Endothelial cell of umbilical vein (primary cell): ENCODE data around the gene NRM. TPM values are rescaled to one million over a fixed set of nuclear protein-coding genes. Genes with fewer than 3 reads are reported as not detected.

ENCODE experiments used
- BruUV-seq: library from RNA; stranded (reverse); fragments of 400-500 nt; replicated peaks from 2 replicates; lab custom pipeline; 2021; lab: Mats Ljungman, UMichigan
- CTCF ChIA-PET: fragments of 300-600, 350-600 bp; sonication (Branson Sonifier 250); formaldehyde crosslinking; loops from one replicate; lab custom pipeline; 2021; ENCODE audit warnings: antibody characterized with exemption, inconsistent platforms; lab: Charles Lee
- POLR2A ChIA-PET: fragments of 300-600, 350-600 bp; sonication (Branson Sonifier 250); formaldehyde crosslinking; loops from one replicate; lab custom pipeline; 2021; ENCODE audit warnings: antibody characterized with exemption, inconsistent platforms; lab: Charles Lee
- DNase-seq: peaks from one replicate; pipeline ENCODE4 v3.0.0-alpha.2; 2011; ENCODE audit warnings: low read depth, low spot score
- FAIRE-seq: peaks from 2 replicates; lab custom pipeline; 2011; peaks lifted over from hg19 to GRCh38; lab: Jason Lieb, UNC
- H2AFZ ChIP-seq: 2 replicates; pipeline ENCODE4 v1.6.0; 2012; ENCODE audit warnings: low read depth, low read length, control low read depth, inconsistent platforms
- H3K27ac ChIP-seq: 2 replicates; pipeline ENCODE4 v1.5.1; 2011; ENCODE audit warnings: low read depth, mild to moderate bottlenecking, control low read depth, low read length, moderate library complexity; ENCODE audit not compliant: insufficient read depth
- H3K27me3 ChIP-seq, 2 experiments: 2 replicates each; pipeline versions ENCODE4 v1.6.0 to v1.6.1; 2011; ENCODE audit warnings: low read length in 2 of 2, mixed read lengths in 1 of 2; ENCODE audit not compliant: control insufficient read depth in 2 of 2, insufficient read depth in 2 of 2
- H3K36me3 ChIP-seq, 2 experiments: 2 replicates in 1 of 2; 3 replicates in 1 of 2; pipeline ENCODE4 v1.5.1; 2011; ENCODE audit warnings: low read length in 2 of 2, mild to moderate bottlenecking in 1 of 2, moderate library complexity in 1 of 2; ENCODE audit not compliant: control insufficient read depth in 2 of 2, insufficient read depth in 2 of 2; ENCODE audit errors: extremely low read depth in 1 of 2
- H3K4me1 ChIP-seq: 3 replicates; pipeline ENCODE4 v1.5.1; 2011; ENCODE audit warnings: mild to moderate bottlenecking, low read length; ENCODE audit not compliant: control insufficient read depth, insufficient read depth; ENCODE audit errors: extremely low read depth
- H3K4me2 ChIP-seq: 2 replicates; pipeline ENCODE4 v1.6.1; 2011; ENCODE audit warnings: low read length, control low read depth, mixed read lengths; ENCODE audit not compliant: insufficient read depth
- H3K4me3 ChIP-seq, 3 experiments: fragments of 200-600 bp in 1 of 3; sonication (generic), shearing (Covaris generic) in 1 of 3; replicated peaks in 1 of 3; 2 replicates each; pipeline ENCODE4 v1.5.1; 2011 to 2016; ENCODE audit warnings: control low read depth in 3 of 3, low read length in 3 of 3, mild to moderate bottlenecking in 2 of 3, inconsistent platforms in 1 of 3, low read depth in 1 of 3, moderate library complexity in 1 of 3; ENCODE audit not compliant: insufficient read depth in 1 of 3
- H3K79me2 ChIP-seq: 2 replicates; pipeline ENCODE4 v1.6.0; 2012; ENCODE audit warnings: low read length, inconsistent platforms; ENCODE audit not compliant: control insufficient read depth, insufficient read depth
- H3K9ac ChIP-seq: replicated peaks from 2 replicates; pipeline ENCODE3; 2011; ENCODE audit warnings: low read length, control low read depth; ENCODE audit not compliant: insufficient read depth; ENCODE audit errors: extremely low read depth
- H3K9me1 ChIP-seq: replicated peaks from 3 replicates; pipeline ENCODE4 v1.6.0; 2011; ENCODE audit warnings: mild to moderate bottlenecking, low read length; ENCODE audit not compliant: control insufficient read depth, insufficient read depth; ENCODE audit errors: extremely low read depth
- H3K9me3 ChIP-seq: replicated peaks from 2 replicates; pipeline ENCODE4 v1.5.1; 2012; ENCODE audit warnings: low read length, inconsistent platforms; ENCODE audit not compliant: control insufficient read depth, insufficient read depth
- H4K20me1 ChIP-seq: replicated peaks from 2 replicates; pipeline ENCODE3; 2011; ENCODE audit warnings: mild to moderate bottlenecking, low read length; ENCODE audit not compliant: control insufficient read depth, insufficient read depth; ENCODE audit errors: extremely low read depth
- MAX ChIP-seq: IDR thresholded peaks from 2 replicates; pipeline ENCODE4 v1.6.1; 2011; ENCODE audit not compliant: insufficient read depth, insufficient read length
- POLR2A ChIP-seq: IDR thresholded peaks from 2 replicates; pipeline ENCODE4 v1.6.1; 2012; ENCODE audit warnings: low read depth, mild to moderate bottlenecking, control low read depth, low read length
- POLR2AphosphoS5 ChIP-seq: IDR thresholded peaks from 2 replicates; pipeline ENCODE4 v1.6.1; 2012; ENCODE audit warnings: low read depth, mild to moderate bottlenecking, control low read depth, low read length, moderate library complexity; ENCODE audit not compliant: insufficient read depth
- dilution Hi-C: fragments of 300-500 bp; cut with MboI; formaldehyde crosslinking; loops from one replicate; pipeline ENCODE4 v1.15.0; 2019; ENCODE audit warnings: low sequenced_read_pairs; ENCODE audit not compliant: extremely low pct_ligation_motif_present
- intact Hi-C: fragments of 100-400 bp; cut with micrococcal nuclease; formaldehyde crosslinking; loops from one replicate; pipeline ENCODE4 v1.10.0; 2022
- polyA plus RNA-seq, 4 experiments: library from polyadenylated mRNA; depleted of rRNA in 3 of 4; stranded (reverse) in 3 of 4; unstranded in 1 of 4; fragments of >200 nt; gene quantifications; 2 replicates each; pipeline versions ENCODE4 v1.2.1 to v1.2.3, GENCODE V29; 2011 to 2012; ENCODE audit warnings: missing spikeins in 1 of 4
- total RNA-seq: library from RNA; stranded (reverse); gene quantifications from 2 replicates; pipeline ENCODE4 v1.2.3, GENCODE V29; 2021

NRM gene
- total and polyA plus RNA-seq, 2 donors (not counting 3 experiments of a cell fraction or from before 2014, with no cell fraction given), result 32.2 to 33.8 TPM

GRCh38 chr6:30686009-30686907 is 4.5 kb downstream of the NRM start, which contains the start of gene PPP1R18:
PPP1R18 (minus strand) TSS chr6:30686645; CDS start chr6:30686018, 627 bp downstream.
- peaks cover 39% of the 10 kb centered on the region for H3K4me1 ChIP-seq
- H3K9ac ChIP-seq, result peak within 1 kb of the TSS; percentile 95
- no peaks in the 10 kb centered on the region for H3K36me3 ChIP-seq
- peak within 1 kb of the TSS; percentile 80 for H3K4me2 ChIP-seq
- peak within 1 kb of the TSS; percentile 81 to 92 (median 90) for H3K4me3 ChIP-seq
- no peaks in the 10 kb centered on the region for H3K9me1 ChIP-seq
- peak; percentile 73 for FAIRE-seq
- CTCF ChIA-PET, result interaction anchor here (0.9 to 5.2 kb wide), 7 partner anchors 13 to 228 kb away, joined by 3 to 25 read pairs (median 4); partner anchors contain the start of genes DHX16, MDC1 and VARS2
- H4K20me1 ChIP-seq, result no peaks in the 10 kb centered on the region
- POLR2A ChIA-PET, result interaction anchor here (1.8 kb wide), 1 partner anchor 31 kb away, joined by 6 read pairs; the partner anchor contains the start of gene MDC1
- H3K79me2 ChIP-seq, result peaks cover 75% of the 10 kb centered on the region
- no peaks in the 10 kb centered on the region for H3K9me3 ChIP-seq
- BruUV-seq, result no TSS peak
- TF ChIP-seq POLR2A (peak; percentile 88), POLR2AphosphoS5 (peak; percentile 70), MAX (no peak)
- peak; percentile 28 for DNase-seq
- peak within 1 kb of the TSS; percentile 21 for H2AFZ ChIP-seq
- intact Hi-C loops, result no loop called here
- H3K27me3 ChIP-seq, result no peaks in the 10 kb centered on the region
- dilution Hi-C loops, result no loop called here
- peak within 1 kb of the TSS; percentile 93 for H3K27ac ChIP-seq
